Epithelial cell of proximal tubule (primary cell): Measurements from ENCODE around the gene SPEF2. TPM values are rescaled to one million over a fixed set of nuclear protein-coding genes. Genes with fewer than 3 reads are reported as not detected.

Experiments used
- DNase-seq: peaks from one replicate; pipeline ENCODE4 v3.0.0-alpha.2; 2011; ENCODE audit warnings: low read depth
- H3K4me3 ChIP-seq: 2 replicates; pipeline ENCODE4 v1.5.1; 2011; ENCODE audit warnings: low read depth, mild to moderate bottlenecking, low read length
- CTCF ChIP-seq: conservative IDR thresholded peaks from 2 replicates; pipeline ENCODE4 v1.5.1; 2012; ENCODE audit warnings: low read depth, mild to moderate bottlenecking, low read length
- total RNA-seq: library from RNA; depleted of rRNA; stranded (reverse); fragments of >200 nt; gene quantifications from 2 replicates; pipeline ENCODE4 v1.2.3, GENCODE V29; 2015

SPEF2 gene
- 0.87 and 2.3 TPM in 2 replicates for total RNA-seq

- TF ChIP-seq CTCF, result peak; percentile 90
- DNase-seq, result peak; percentile 80
Measured at GRCh38 chr5:35617435-35618303, at the start of gene SPEF2. Gene SPEF2 (plus strand): TSS chr5:35617863. CDS start chr5:35617998, 135 bp downstream.

GRCh38 chr5:35575578-35575977 is 42.1 kb upstream of the SPEF2 start:
- H3K4me3 ChIP-seq, result no peak overlapping the region
- DNase-seq, result no peak
- no peak for TF ChIP-seq CTCF

More at GRCh38 chr5:35617435-35618303, at the start of gene SPEF2:
- H3K4me3 ChIP-seq, result peak within 1 kb of the TSS; percentile 88

- no peak for DNase-seq
- no peak overlapping the region for H3K4me3 ChIP-seq
- no peak for TF ChIP-seq CTCF
Measured at GRCh38 chr5:35587419-35587818, 30.2 kb upstream of the SPEF2 start.

- DNase-seq, result no peak
Measured at GRCh38 chr5:35593338-35593737, 24.3 kb upstream of the SPEF2 start.

GRCh38 chr5:35598707-35599370 is 18.8 kb upstream of the SPEF2 start:
- peak; percentile 42 for TF ChIP-seq CTCF
- peak; percentile 15 for DNase-seq
- H3K4me3 ChIP-seq, result no peak overlapping the region

More at GRCh38 chr5:35593338-35593737, 24.3 kb upstream of the SPEF2 start:
- no peak overlapping the region for H3K4me3 ChIP-seq
- no peak for TF ChIP-seq CTCF

GRCh38 chr5:35600591-35600990 is 17.1 kb upstream of the SPEF2 start:
- TF ChIP-seq CTCF, result no peak
- no peak overlapping the region for H3K4me3 ChIP-seq
- DNase-seq, result no peak
